RPMI7951 (cell line): ENCODE data around the gene ZNF511. TPM values are rescaled to one million over a fixed set of nuclear protein-coding genes. Genes with fewer than 3 reads are reported as not detected.

Experiments used
- DNase-seq: peaks from one replicate; pipeline ENCODE4 v3.0.0-alpha.2; 2012; ENCODE audit warnings: low read depth
- total RNA-seq: library from RNA; depleted of rRNA; stranded (reverse); fragments of >200 nt; shearing (Covaris generic); gene quantifications from 2 replicates; pipeline ENCODE4 v1.2.3, GENCODE V29; 2014

Gene ZNF511
- total RNA-seq, 1 experiment from 2014 or later = 33.9 TPM

GRCh38 chr10:133274751-133275683 lies 33.7 kb upstream of the ZNF511 start:
- peak; percentile 39 for DNase-seq

GRCh38 chr10:133275684-133276092 lies 33.0 kb upstream of the ZNF511 start:
- peak; percentile 19 for DNase-seq

- no peak for DNase-seq
Measured at GRCh38 chr10:133276100-133276434, 32.6 kb upstream of the ZNF511 start.

DNA sequence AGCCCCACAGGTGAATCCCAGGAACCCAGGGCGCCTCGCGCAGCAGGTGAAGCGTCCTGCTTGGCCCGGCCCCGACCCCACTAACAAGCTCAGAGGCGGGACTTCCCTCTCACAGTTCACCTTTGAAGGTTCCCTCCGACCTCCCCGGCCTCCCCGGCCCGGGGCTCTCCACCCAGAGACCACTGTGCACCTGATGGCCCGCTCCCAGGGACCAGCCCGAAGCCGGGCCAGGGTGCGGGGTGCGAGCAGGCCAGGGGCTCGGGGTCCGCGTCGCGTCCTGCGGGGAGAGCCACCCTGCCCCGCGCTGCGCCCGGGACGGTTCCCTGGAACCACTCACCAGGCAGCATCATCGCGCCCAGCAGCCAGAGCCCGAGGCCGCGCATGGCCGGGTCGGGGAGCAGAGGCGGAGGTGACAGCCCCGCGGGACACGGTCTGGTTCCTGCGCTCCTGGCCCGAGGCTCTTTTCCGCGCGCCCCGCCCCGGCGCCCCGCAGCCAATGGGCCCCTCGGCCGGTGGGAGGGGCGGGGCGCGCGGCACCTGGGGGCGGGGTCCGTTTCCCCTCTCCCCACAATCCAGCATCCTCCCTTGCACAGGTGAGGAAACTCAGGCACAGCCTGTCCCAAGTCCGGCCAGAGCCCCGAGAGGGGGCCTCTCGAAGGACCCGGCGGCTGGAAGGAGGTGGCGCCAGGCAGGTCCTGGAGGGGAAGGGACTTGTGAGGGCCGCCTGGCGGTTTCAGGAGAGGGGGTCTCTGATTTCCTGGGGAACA lies 32.1 kb upstream of the ZNF511 start, which contains the start of gene ADAM8:
ADAM8 (minus strand) TSS at position 434 of the 767 bp plus-strand sequence; CDS start at position 383, 51 bp downstream.
- DNase-seq = no peak

- DNase-seq = no peak
Measured at GRCh38 chr10:133277277-133277992, 31.3 kb upstream of the ZNF511 start.

DNA sequence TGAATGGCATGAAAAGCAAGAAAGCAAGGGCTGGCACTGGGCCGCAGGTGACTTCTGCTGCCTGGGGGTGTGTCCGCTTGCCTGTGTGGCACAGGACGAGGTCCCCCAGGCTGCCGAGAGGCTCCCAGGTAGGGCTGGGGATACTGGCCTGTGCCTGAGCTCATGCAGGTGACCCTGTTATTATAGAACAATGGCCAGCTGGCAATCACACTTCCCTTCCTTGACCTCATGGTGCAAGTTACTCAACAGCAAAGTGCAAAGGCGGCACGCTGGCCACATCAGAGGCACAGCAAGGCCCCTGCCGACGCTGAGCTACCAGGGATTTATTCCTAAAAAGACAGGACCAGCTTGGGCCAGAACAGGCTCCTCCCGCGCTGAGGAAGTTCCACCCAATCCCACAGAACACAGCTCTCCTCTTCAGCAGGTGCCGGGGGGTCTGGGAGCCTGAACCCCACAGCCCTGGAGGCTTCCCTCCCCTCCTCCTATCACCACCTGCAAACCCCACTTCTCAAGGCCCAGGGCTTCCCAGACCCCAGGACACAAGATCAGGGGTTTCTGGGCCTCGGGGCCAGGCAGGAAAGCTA lies 30.6 kb upstream of the ZNF511 start:
- peak; percentile 14 for DNase-seq

DNA sequence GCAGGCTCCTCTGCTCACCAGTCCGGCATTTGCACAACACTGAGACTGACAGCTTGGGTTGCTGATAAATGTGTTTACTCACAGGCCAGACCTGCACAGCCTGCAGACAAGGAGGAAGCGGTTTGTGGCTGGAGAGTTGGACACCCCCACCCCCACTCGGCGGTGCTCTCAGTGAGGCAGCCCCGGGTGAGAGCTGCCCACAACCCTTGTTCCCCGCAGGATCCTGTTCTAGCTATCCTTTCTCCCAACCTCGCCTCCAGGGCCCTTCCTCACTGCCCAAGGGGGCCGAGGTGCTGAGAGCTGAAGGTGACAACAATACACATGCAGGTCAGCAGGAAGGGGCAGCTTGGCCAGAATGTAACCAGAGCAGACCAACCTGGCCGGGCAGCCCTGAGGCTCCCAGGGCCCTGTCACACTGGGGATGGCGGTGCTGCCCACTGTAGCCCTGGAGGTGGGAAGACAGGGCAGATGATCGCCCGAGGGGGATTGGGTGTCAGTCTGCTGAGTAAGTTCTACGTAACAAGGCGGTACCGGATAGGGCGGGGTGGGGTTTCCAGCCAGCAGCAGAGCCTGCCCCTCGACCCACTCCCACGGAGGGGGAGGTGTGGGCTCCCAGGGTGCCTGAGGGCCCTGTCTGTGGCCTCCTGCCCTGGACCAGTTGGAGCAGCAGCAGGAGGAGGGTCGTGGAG lies 30.0 kb upstream of the ZNF511 start:
- DNase-seq = peak; percentile 89

DNA sequence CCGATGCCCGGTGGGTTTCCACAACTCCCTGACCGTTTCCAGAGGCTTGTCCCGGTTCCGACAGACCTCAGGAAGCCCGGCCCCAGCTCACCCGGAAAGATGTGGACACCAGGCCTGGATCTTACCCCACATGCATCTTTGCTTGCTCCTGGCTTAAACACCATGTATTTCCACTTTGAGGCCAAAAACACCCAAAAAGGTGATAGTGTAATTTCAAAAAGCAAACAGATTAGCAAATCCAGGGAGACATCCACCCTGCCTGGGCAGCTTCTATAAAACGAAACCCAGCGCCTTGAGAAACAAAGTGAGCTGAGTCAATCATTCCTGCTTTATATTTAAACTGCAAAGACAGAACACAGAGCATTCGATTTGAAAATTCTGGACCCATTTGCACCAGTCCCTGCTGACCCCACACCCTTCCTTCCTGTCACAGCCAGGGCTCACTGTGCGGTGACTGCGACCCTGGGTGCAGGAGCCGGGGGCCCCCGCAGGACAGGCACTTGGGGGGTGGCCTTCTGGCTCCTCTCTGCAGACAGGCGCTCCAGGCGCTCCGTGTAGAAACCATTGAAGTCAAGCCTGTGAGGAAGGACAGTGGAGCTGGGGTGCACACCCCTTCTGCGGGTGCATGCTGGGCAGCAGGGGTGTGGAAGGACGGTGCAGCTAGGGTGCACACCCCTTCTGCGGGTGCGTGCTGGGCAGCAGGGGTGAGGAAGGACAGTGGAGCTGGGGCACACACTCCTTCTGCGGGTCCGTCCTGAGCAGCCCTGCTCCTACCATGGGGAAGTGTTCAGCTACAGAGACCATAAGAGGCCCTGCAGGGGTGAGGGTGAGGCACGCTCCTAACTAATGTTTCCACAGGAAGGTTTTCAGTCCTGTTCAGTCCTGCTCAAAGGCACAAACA lies 29.1 kb upstream of the ZNF511 start:
- DNase-seq = no peak

DNA sequence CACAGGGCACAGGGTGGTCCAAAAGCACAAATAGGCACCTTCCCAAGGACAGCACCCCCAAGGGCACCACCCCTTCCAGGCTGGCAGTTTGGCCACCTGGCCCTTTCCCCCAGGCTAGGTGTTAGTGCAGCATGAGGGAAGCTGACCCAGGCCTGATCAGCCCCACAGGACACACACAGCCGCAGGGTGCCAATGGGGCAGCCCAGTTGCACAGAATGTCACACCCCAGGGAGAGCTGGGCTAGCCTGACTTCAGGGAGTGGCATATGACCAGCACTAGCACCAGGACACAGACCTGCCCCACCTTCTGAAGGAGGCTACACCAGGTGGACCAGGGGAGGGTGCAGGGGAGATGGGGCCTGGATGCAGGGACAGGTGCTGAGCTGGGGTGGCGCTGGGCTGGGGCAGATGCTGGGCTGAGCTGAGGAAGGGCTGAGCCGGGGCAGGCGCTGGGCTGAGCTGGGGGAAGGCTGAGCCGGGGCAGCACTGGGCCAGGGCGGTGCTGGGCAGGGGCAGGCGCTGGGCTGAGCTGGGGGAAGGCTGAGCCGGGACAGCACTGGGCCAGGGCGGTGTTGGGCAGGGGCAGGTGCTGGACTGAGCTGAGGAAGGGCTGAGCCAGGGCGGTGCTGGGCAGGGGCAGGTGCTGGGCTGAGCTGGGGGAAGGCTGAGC lies 28.2 kb upstream of the ZNF511 start:
- no peak for DNase-seq

- DNase-seq = no peak
Measured at GRCh38 chr10:133281084-133281483, 27.6 kb upstream of the ZNF511 start.

DNA sequence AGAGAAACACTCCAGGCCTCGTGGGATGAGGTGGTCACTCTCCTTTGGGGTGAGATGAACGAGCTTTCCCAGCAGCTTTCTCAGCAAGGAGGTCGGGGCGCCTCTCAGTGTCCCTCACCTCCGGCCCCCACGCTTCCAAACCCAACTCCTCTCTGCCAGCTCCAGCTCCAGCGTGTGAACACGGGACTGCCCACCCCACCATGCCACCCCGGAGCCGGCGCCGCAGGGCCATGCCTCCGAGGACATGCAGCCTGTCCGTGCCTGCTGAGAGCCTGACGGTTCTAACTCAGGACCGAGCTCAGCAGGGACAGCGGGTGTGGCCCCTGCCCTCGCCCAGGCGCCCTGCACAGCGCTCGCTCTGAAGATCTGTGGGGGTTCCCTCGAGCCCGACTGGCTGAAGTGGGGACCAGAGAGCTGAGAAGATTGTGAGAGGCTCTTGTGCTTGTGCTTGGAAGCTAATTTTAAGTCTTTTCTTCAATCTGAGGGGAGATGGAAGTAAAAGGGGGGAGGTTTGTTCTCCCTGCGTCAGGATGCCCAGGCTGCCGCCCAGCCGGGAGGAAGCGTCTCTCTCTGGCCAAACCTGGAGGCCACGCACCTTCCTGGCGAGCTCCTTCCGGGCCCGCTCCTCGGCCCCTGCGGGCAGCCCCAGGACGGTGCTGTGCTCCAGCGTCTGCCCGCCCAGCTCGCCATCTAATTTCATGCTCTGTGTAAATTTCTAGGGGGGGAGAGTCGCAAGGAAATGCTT lies 26.9 kb upstream of the ZNF511 start:
- no peak for DNase-seq

- DNase-seq = no peak
Measured at GRCh38 chr10:133282846-133283390, 25.8 kb upstream of the ZNF511 start.

- no peak for DNase-seq
Measured at GRCh38 chr10:133283931-133284330, 24.8 kb upstream of the ZNF511 start.

DNA sequence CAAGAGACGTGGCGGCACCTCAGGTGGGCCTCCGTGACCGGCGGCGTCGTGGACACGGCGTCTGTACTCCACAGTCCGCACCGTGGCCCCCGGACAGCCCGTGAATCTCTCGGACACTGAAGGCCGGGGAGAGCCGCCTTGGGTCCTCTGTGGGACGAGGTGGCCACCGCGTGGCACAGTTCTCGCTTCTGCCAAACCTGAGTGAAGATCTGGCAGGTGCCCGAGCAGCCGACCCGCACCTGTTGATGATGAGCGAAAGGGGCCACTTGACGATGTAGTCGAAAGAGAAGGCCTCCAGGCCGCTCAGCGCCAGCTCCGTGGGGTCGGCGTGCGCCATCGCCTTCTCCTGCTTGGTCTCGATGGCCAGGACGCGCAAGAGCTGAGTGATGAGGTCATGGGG lies 23.5 kb upstream of the ZNF511 start:
- DNase-seq = no peak

GRCh38 chr10:133286366-133286765 lies 22.3 kb upstream of the ZNF511 start:
- DNase-seq = no peak

GRCh38 chr10:133287832-133288500 lies 20.7 kb upstream of the ZNF511 start:
- no peak for DNase-seq

GRCh38 chr10:133289761-133290160 lies 19.0 kb upstream of the ZNF511 start:
- DNase-seq = no peak
